Panc1 (cell line): ENCODE measurements around the gene MAFG. TPM values are rescaled to one million over a fixed set of nuclear protein-coding genes. Genes with fewer than 3 reads are reported as not detected.

ENCODE experiments used
- ATAC-seq: fragments of 200-7000 bp; cut with Tn5 transposase; 2 replicates; pipeline ENCODE4 v1.9.1; 2020; ENCODE audit warnings: mild to moderate bottlenecking, moderate library complexity
- BruUV-seq: library from RNA; stranded (reverse); fragments of 400-500 nt; replicated peaks from 2 replicates; lab custom pipeline; 2021; lab: Mats Ljungman, UMichigan
- CTCF ChIA-PET: fragments of 300-600 bp; sonication (Branson Sonifier 250); formaldehyde crosslinking; loops from one replicate; lab custom pipeline; 2022; ENCODE audit warnings: antibody characterized with exemption; lab: Charles Lee
- POLR2A ChIA-PET: fragments of 300-600 bp; sonication (Branson Sonifier 250); formaldehyde crosslinking; loops from one replicate; lab custom pipeline; 2022; ENCODE audit warnings: antibody characterized with exemption; lab: Charles Lee
- DNase-seq: peaks from one replicate; pipeline ENCODE4 v3.0.0-alpha.2; 2010; ENCODE audit warnings: low read depth, low spot score
- H3K27ac ChIP-seq: 2 replicates; pipeline ENCODE4 v1.5.1; 2011; ENCODE audit warnings: mild to moderate bottlenecking, low read length, inconsistent platforms
- H3K27me3 ChIP-seq: fragments of 200-500 bp; sonication (Bioruptor generic); 2 replicates; pipeline ENCODE4 v1.6.0; 2014; ENCODE audit warnings: low read length, inconsistent platforms; ENCODE audit not compliant: control insufficient read depth, insufficient read depth
- H3K36me3 ChIP-seq: fragments of 200-500 bp; sonication (Bioruptor generic); 2 replicates; pipeline ENCODE4 v1.5.1; 2014; ENCODE audit warnings: inconsistent platforms, mild to moderate bottlenecking, low read length, moderate library complexity; ENCODE audit not compliant: control insufficient read depth, insufficient read depth
- H3K4me1 ChIP-seq: 2 replicates; pipeline ENCODE4 v1.5.1; 2011; ENCODE audit warnings: inconsistent platforms, mild to moderate bottlenecking, low read length, moderate library complexity; ENCODE audit not compliant: control insufficient read depth, insufficient read depth
- H3K4me3 ChIP-seq, 2 experiments: 2 replicates each; pipeline ENCODE4 v1.5.1; 2011 to 2012; ENCODE audit warnings: low read depth in 2 of 2, low read length in 2 of 2, mild to moderate bottlenecking in 2 of 2, inconsistent platforms in 1 of 2, moderate library complexity in 1 of 2
- H3K9me3 ChIP-seq: fragments of 200-500 bp; sonication (Bioruptor generic); 2 replicates; pipeline ENCODE4 v1.5.1; 2014; ENCODE audit warnings: low read depth, mild to moderate bottlenecking, inconsistent platforms, low read length, moderate library complexity; ENCODE audit not compliant: control insufficient read depth, insufficient read depth
- POLR2AphosphoS5 ChIP-seq: IDR thresholded peaks from 2 replicates; pipeline ENCODE4 v1.6.1; 2012; ENCODE audit warnings: mild to moderate bottlenecking, low read depth, low read length, moderate library complexity
- SIN3A ChIP-seq: IDR thresholded peaks from 2 replicates; pipeline ENCODE4 v1.6.1; 2012; ENCODE audit warnings: low read depth, mild to moderate bottlenecking, low read length, moderate library complexity, borderline replicate concordance; ENCODE audit not compliant: insufficient read depth
- TCF7L2 ChIP-seq: IDR thresholded peaks from 2 replicates; pipeline ENCODE4 v1.6.1; 2011; ENCODE audit warnings: mild to moderate bottlenecking, low read depth, low read length, inconsistent platforms
- in situ Hi-C: cut with HindIII; loops from 2 replicates; pipeline ENCODE4 v1.10.0; 2016; ENCODE audit warnings: low sequenced_read_pairs, low pct_unique_long_range_greater_than_20kb
- intact Hi-C: fragments of 100-400 bp; cut with micrococcal nuclease; formaldehyde crosslinking; loops from one replicate; pipeline ENCODE4 v1.10.0; 2022; ENCODE audit not compliant: unreplicated experiment
- total RNA-seq: library from RNA; stranded (reverse); gene quantifications from one replicate; pipeline ENCODE4 v1.2.1, GENCODE V29; 2021; ENCODE audit not compliant: unreplicated experiment
- TF ChIP-seq, protein P1 (sequence below), 2 experiments: IDR thresholded peaks; 2 replicates each; pipeline ENCODE4 v1.6.1; 2011 to 2012; ENCODE audit warnings: low read depth in 2 of 2, control low read depth in 1 of 2, low read length in 1 of 2, mild to moderate bottlenecking in 1 of 2, moderate library complexity in 1 of 2; ENCODE audit not compliant: insufficient read depth in 1 of 2
- TF ChIP-seq, protein P2 (sequence below): fragments of 450-650 bp; IDR thresholded peaks from 2 replicates; pipeline ENCODE4 v1.5.1; 2017; ENCODE audit warnings: mild to moderate bottlenecking

The MAFG gene
- total RNA-seq, 1 experiment from 2014 or later = 57.0 TPM

- CTCF ChIA-PET = interaction anchor here (4.4 kb wide), 1 partner anchor 59 kb away, joined by 37 read pairs; the partner anchor contains the start of genes CENPX and LRRC45
Observed at GRCh38 chr17:81961521-81962498, 34.3 kb upstream of the MAFG start.

GRCh38 chr17:81961087-81961511 lies 33.6 kb upstream of the MAFG start, which contains the start of gene NOTUM:
TSS of gene NOTUM (minus strand) at chr17:81961187. CDS start at chr17:81960909, 278 bp downstream.
- Histone ChIP-seq H3K36me3 (peaks cover 5% of the 10 kb centered on the region; the same call in 1 of the 2 replicates), H3K9me3 (no peaks in the 10 kb centered on the region), H3K4me3 (peak within 1 kb of the TSS; percentile 48 to 51), H3K4me1 (peaks cover 6% of the 10 kb centered on the region), H3K27me3 (no peaks in the 10 kb centered on the region; the same call in 1 of the 2 replicates), H3K27ac (peak within 1 kb of the TSS; percentile 54; the same call in 1 of the 2 replicates)
- DNase-seq (no peak), ATAC-seq (peak; percentile 14; the same call in 1 of the 2 replicates)
- intact Hi-C loops (no loop called here), in situ Hi-C loops (no loop called here)
- no peak for TF ChIP-seq SIN3A
- TF ChIP-seq, protein P1, sequence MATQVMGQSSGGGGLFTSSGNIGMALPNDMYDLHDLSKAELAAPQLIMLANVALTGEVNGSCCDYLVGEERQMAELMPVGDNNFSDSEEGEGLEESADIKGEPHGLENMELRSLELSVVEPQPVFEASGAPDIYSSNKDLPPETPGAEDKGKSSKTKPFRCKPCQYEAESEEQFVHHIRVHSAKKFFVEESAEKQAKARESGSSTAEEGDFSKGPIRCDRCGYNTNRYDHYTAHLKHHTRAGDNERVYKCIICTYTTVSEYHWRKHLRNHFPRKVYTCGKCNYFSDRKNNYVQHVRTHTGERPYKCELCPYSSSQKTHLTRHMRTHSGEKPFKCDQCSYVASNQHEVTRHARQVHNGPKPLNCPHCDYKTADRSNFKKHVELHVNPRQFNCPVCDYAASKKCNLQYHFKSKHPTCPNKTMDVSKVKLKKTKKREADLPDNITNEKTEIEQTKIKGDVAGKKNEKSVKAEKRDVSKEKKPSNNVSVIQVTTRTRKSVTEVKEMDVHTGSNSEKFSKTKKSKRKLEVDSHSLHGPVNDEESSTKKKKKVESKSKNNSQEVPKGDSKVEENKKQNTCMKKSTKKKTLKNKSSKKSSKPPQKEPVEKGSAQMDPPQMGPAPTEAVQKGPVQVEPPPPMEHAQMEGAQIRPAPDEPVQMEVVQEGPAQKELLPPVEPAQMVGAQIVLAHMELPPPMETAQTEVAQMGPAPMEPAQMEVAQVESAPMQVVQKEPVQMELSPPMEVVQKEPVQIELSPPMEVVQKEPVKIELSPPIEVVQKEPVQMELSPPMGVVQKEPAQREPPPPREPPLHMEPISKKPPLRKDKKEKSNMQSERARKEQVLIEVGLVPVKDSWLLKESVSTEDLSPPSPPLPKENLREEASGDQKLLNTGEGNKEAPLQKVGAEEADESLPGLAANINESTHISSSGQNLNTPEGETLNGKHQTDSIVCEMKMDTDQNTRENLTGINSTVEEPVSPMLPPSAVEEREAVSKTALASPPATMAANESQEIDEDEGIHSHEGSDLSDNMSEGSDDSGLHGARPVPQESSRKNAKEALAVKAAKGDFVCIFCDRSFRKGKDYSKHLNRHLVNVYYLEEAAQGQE (IDR thresholded peaks at IDR 0.05; ENCODE audit: insufficient read depth in 1 of 2, low read depth in 2 of 2, low read length in 1 of 2) = no peak
- TF ChIP-seq, protein P2, sequence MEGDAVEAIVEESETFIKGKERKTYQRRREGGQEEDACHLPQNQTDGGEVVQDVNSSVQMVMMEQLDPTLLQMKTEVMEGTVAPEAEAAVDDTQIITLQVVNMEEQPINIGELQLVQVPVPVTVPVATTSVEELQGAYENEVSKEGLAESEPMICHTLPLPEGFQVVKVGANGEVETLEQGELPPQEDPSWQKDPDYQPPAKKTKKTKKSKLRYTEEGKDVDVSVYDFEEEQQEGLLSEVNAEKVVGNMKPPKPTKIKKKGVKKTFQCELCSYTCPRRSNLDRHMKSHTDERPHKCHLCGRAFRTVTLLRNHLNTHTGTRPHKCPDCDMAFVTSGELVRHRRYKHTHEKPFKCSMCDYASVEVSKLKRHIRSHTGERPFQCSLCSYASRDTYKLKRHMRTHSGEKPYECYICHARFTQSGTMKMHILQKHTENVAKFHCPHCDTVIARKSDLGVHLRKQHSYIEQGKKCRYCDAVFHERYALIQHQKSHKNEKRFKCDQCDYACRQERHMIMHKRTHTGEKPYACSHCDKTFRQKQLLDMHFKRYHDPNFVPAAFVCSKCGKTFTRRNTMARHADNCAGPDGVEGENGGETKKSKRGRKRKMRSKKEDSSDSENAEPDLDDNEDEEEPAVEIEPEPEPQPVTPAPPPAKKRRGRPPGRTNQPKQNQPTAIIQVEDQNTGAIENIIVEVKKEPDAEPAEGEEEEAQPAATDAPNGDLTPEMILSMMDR = no peak
- TF ChIP-seq TCF7L2 = peak; percentile 88
- BruUV-seq = no TSS peak
- ChIA-PET CTCF (interaction anchor here (4.4 kb wide), 1 partner anchor 60 kb away, joined by 37 read pairs; the partner anchor contains the start of genes CENPX and LRRC45), POLR2A (interaction anchor here (0.6 kb wide), 1 partner anchor 36 kb away, joined by 5 read pairs; no protein-coding TSS in a partner anchor)

More at GRCh38 chr17:81961521-81962498, 34.3 kb upstream of the MAFG start:
- no peak for DNase-seq
- TF ChIP-seq POLR2AphosphoS5 = no peak
- Histone ChIP-seq H3K27me3 (no peaks in the 10 kb centered on the region; the same call in 1 of the 2 replicates), H3K4me1 (peaks cover 6% of the 10 kb centered on the region), H3K27ac (no peak overlapping the region), H3K9me3 (no peaks in the 10 kb centered on the region), H3K4me3 (no peak overlapping the region), H3K36me3 (peaks cover 5% of the 10 kb centered on the region; the same call in 1 of the 2 replicates)
- POLR2A ChIA-PET = interaction anchor here (0.6 kb wide), 1 partner anchor 37 kb away, joined by 5 read pairs; no protein-coding TSS in a partner anchor
- no TSS peak for BruUV-seq
- intact Hi-C loops (loop anchor here (2.0 kb wide), 1 partner anchor 59 kb away; no protein-coding TSS in a partner anchor), in situ Hi-C loops (no loop called here)
- no peak for ATAC-seq
